ENCODE measurements around the gene HPD.
"Not testable (repeated sequence)": the region's sequence is repeated elsewhere in the genome, so short reads cannot be mapped to it uniquely, and the experiment has no call there.

The HPD gene

DNA sequence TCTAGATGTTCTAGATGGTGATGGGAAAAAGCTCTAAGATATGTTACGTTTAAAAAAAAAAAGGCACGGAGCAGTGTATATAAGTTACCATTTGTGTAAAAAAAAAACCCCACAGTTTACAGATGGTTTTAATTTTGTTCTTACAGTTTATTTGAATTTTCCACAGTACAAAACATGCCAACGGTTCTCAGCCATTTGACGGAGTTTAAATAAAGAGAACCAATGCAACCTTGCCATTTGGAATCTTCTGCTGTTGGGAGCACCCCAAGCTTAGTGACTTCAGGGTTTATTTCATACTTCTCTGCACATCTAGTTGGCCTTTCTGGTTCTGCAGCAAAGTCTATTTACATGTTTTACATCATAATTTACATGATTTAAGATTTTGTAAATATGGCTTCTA, 7.7 kb upstream of the HPD start:
- no peak for DNase-seq

DNA sequence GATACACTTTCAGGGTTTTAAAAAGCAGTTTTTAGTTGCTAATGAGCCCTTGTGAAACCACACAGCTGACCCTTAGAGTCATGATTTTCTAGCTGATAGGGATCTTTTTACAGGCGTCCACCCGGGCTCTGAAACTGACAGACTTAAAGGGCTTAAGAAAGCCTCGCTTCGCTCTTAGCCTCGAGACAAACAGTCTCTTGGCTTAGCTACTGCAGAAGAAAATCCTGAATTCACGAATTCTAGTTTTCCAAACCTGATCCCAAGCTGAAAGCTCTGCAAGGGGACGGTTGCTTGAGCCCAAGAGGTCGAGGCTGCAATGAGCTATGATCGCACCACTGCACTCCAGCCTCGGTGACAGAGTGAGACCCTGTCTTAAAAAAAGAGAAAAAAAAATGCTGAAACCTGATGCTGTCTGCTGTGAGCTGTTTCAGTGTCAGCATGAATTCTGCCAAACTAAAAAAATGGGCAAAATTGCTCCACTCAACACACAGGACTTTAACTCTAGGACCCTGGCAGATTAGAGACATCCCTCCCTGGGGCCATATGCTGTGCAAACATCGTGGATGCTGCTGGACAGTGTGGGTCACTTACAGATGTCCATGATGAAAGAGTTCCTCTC, 3.1 kb upstream of the HPD start:
- peak in 1 of 56 donors; percentile 1 for DNase-seq

DNA sequence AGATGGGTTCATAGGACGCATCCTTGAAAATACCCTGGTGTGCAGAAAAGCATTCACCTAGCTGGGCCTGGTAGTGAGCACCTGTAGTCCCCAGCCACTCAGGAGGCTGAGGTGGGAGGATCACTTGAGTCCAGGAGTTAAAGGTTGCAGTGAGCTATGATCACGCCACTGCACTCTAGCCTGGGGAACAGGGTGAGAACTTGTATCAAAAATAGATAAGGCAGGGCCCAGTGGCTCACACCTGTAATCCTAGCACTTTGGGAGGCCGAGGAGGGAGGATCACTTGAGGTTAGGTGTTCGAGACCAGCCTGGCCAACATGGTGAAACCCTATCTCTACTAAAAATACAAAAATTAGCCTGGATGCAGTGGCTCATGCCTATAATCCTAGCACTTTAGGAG, 2.0 kb upstream of the HPD start:
- DNase-seq: not testable (repeated sequence)

DNA sequence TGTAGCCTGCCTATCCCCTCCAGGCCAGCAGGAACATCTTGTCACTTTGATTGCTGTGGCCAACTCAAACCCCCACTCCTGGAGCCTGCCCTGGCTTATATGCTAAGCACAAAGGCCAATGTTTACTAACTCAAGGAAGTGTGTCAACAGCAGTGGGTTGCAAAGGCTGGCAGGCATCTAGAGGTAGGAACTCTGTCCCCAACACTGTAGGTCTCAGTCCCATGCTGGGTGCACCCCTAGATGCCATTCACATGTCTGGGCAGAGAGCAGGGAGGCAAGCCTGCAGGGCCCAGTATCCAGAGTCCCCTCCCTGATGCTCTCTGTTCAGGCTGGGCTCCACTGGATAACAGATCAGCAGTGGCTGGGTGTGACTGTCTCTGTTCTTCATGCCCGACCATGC, 1.6 kb upstream of the HPD start:
- no peak for DNase-seq

DNA sequence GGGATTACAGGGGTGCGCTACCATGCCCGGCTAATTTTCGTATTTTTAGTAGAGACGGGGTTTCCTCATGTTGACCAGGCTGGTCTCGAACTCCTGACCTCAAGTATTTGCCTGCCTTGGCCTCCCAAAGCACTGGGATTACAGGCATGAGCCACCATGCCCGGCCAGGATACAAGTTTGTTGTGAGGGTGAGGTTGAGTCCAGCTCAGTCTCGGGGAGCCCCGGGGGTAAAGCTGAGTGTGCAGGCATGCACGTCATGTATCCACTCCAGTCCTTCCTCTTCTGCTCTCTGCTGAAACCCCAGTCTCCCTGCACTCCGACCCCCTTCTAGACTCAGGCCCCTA, 369 bp downstream of the HPD start:
- DNase-seq: no peak

DNA sequence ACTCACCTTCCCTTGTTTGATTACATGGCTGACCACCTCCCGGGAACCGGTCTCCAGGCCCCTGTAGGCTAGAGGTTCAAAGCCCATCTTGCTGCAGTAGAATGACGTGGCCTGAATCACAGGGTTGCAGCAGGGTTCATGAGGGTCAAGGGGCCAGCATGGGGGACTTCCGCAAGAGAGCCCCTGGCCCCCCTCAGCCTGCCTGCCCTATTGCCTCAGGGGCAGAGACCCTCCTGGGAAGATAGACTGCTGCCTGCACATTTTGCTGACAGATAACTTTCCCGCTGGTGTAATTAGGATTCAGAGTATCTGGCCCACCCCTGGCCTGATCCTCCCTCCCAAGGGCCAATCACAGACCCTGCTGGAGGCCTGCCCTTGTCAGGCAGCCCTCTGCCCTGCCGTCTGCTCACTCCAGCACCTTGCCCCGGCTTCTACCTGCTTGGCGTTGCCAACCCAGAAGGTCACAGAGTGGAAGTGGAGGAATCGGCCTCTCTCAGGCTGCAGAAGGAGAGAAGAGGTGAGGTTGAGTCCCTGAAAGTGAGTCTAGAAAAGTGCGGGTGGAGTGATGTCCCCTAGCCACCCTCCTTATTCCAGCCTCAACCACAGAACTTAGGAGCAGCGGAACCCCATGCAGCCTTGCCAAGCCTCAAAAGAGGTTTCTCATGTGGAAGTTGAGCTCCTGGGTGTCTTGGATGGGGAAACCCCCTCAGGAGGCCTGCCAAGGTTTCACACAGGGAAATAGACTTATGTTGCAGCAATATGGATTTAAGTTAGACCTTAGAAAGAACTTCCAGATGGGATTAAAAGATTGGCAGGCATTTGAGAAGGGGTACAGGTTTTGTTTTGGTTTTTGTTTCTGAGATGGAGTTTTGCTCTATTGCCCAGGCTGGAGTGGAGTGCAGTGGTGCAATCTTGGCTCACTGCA, 1.1 kb downstream of the HPD start:
- DNase-seq: no peak

DNA sequence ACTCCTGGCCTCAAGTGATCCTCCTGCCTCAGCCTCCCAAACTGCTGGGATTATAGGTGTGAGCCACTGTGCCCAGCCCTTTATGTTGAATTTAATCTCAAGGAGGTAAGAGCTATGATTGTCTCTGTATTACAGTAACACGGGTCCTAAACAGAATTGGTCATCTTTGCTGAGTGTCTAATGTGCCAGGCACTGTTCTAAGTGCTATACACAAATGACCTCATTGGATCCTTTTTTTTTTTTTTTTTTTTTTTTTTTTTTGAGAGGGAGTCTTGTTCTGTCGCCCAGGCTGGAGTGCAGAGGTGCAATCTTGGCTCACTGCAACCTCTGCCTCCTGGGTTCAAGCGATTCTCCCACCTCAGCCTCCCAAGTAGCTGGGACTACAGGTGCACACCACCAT, 6.3 kb downstream of the HPD start:
- DNase-seq: not testable (repeated sequence)

DNA sequence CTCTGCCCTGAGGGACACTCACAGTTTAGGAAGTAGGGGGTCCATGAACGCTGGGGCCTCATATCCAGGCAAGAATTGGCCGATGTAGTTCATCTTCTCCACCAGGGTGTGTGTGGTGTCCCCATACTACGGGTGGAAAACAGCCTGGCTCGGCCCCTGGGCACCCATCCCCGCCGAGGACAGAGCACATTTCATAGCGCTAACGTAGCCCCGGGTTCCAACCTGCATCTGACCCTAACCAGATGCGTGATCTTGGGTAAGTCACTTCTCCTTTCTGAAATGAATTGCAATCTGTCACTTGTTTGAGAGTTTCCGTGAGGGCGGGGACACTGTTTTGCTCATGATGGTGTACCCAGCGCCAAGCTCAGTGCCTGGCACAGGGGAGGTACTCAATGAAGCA, 9.0 kb downstream of the HPD start:
- no peak for DNase-seq

DNA sequence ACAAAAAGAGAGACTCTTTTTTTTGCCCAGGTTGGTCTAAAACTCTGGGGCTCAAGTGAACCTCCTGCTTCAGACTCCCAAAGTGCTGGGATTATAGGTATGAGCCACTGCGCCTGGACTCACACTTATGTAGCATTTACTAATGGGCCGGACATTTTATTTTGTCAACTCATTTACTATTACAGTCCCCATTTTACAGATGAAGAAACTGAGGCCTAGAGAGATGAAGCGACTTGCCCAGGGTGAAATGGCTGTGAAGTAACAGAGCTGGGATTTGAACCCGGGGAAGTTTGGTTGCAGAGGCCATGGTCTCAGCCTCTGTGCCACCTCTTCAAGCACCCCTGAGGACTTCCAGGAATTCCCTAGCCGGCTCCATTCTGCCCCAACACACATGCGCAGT, 9.4 kb downstream of the HPD start:
- DNase-seq: no peak

DNA sequence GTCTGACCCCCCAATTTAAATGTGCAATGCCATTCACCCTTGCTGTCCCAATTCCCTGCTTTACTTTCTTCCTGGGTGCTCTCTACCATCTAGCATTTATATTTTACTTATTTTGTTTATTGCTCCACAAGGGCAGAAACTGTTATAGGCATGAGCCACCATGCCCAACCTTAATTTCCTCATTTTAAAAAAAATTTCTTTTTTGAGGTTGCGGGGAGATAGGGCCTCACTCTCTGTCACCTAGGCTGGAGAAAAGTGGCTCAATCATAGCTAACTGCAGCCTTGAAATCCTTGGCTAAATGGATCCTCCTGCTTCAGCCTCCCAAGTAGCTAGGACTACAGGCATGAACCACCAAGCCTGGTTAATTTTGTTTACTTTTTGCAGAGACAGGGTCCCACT, 13.0 kb downstream of the HPD start:
- no peak for DNase-seq

DNA sequence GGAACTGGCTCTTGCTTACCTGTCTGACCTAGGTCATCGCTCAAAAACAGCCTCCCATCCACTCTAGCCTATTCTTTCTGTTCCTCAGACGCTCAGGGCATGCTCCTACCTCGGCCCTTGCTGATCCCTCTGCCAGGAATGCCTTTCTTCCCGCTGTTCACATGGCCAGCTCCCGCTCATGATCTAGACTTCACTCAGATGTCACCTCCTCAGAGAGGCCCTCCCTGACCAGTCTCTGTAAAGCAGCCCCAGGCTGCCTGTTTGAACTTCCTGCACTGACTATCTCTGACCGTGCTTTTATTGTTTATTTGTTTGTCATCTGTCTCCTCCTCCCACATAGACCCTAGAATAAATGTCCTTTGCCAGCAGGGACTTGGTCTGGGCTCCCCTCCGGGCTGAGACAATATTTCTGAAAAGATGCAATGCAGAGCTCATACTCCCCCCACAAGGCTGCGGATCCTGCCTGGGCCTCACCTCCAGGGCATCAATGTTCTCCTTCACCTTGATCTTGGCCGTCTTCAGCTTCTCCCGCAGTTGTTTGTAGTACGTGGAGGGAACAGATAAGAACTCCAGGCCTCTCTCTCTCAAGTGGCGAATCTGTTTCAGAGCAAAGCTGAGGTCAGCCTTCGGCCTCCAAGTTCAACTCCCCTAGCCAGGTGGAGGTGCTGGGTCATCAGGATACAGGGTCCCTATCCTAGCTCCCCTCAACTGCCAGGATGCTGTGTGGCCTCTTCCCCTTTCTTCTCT, 15.2 kb downstream of the HPD start:
- no peak for DNase-seq

DNA sequence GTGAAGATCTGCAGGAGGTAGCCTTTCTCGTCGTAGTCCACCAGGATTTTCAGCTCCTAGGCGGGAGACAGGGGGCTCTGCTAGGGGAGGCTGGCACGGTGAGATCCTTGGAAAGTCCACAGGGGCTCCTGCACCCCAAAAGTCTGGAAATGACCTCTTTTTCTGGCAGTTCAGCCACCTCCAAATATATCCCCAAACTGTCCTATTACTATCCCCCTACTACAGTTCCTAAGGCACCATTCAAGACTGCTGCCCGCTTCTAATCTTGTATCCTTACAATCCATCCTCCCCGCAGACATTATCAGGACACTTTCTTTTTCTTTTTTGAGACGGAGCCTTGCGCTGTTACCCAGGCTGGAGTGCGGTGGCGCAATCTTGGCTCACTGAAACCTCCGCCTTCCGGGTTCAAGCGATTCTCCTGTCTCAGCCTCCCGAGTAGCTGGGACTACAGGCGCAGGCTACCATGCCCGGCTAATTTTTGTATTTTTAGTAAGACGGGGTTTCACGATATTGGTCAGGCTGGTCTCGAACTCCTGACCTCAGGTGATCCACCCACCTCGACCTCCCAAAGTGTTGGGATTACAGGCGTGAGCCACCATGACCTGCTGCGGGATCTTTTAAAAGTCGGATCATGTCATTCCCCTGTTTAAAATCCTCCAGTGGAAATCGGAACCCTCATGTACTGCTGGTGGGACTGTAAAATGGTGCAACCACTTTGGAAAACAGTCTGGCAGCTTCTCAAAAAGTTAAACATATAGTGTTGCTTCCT, 18.5 kb downstream of the HPD start:
- no peak for DNase-seq

DNA sequence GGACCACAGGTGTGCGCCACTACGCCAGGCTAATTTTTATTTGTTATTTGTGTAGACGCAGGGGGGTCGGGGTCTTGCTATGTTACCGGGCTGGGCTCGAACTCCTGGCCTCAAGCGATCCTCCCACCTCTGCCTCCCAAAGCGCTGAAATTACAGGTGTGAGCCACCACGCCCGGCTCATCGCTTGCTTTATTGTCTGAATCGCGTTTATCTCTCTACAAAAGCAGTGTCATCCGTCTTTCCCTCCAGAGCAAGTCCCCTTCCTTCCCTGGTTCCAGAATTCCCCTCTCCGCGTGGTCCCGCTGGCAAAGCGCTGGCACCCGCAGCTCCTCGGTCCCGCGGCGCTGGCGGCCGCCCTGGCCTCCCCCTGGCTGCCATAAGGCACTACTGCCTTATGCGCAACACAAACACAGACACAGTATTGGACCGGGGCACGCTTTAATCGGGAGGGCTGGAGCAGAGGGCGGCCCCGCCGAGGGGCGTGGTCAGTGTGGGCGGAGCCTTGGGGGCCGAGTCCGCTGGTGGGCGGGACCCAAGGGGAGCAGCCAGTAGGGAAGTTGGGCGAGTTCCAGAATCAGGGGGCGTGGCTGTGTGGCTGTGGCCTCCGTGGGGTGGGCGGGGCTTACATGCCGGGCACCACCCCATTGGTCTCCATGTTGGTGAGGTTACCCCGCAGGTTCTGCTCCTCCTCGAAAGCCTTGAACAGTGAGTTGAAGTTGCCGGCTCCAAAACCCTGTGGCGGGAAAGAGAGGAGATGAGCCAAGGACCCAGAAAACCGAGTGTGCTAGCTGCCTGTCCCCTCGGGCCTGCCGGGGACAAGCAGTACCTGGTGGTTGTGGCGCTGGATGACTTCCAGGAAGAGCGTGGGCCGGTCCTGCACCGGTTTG, 19.3 kb downstream of the HPD start:
- DNase-seq: peak; percentile 56 to 99 (median 89)

DNA sequence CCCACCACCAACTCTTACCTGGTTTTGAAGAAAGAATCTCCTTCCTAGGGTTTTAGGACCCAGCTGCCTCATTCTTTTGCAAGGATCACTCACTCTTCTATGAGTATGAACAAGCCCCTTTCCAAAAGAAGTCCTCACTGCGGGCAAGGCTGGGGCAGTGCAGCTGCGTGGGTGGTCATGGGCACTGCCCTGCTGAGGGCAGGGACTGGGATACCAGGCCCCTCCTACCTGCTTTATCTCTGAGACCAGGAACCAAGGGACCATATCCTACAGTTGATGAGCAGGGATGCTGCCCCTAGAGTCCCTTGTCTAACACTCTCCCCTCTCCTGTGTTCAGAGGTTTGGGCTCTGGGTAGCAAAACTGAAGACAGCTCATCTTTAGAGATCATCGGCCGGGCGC, 20.5 kb downstream of the HPD start:
- no peak for DNase-seq

DNA sequence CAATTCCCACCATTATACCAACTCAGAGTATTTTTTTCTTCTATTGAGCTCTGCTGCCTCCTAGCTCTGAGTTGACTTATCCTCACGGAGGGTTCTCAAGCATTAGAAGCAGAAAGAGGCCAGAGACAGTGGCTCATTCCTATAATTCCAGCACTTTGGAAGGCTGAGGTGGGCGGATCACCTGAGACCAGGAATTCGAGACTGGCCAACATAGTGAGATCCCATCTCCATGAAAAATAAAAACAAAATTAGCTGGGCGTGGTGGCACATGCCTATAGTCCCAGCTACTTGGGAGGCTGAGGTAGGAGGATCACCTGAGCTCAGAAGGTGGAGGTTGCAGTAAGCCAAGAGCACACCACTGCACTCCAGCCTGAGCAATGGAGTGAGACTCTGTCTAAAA, 21.0 kb downstream of the HPD start:
- DNase-seq: no peak

DNA sequence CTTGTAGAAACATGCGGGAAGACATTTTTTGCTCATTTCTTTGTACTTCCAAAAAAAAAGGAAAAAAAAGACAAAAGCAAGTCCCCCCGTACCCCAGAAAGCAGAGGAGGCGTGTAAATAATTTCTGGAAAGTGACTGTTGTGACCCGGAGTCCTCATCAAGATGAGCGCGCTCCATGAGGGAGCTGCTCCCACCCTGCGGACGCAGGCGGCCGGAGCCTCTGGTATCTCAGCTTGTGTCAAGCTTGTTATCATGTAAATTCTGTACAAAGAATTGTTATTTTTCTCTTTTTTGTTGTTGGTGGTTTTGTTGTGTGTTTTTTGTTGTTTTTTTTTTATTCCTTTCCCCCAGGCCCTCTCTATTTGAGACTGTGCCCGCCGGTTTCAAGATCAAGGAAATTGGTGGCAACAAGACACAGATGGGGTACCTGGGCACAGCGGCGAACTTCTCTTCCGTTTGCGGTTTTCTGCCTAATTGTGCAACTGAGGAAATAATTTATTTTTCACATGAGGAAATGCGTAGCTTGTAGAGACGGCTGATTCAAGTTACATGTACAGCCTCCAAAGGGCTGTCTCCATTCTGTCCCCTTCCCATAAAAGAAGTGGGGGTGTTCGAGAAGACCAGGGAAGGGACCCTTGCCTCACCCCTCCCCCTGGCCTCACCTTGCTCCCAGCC, 27.0 kb downstream of the HPD start:
- no peak for DNase-seq

DNA sequence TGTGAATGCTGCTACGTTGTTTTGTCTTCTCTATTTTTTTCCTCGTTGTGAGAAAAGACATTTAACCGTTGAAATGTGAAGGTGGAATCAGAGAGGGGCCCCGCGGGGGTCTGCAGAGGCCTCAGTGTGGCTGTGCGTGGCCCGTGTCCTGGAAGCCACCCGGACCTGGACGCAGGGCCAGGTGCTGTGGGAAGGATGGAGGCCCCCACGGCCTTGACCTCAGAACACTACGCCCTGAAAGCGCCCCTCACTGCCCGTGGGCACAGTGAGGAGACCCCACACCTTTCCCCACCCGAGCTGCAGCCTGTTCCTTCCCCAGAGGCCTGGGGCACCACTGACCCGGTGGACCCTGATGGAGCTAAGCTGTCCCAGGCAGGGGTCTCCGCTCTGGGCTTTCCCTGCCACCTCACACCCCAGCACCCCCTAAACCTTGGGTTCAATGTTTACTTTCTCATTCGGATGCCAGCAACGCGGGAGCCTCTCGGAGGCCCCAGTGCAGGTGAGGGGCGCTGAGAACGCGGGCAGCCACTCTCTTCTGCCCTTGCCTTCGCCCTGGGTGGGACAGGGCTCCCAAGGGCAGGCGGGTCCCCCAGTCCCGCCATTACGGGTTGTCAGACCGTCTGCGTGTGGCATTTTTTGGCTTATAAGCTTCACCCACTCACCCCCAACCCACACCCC, 27.9 kb downstream of the HPD start:
- DNase-seq: no peak

DNA sequence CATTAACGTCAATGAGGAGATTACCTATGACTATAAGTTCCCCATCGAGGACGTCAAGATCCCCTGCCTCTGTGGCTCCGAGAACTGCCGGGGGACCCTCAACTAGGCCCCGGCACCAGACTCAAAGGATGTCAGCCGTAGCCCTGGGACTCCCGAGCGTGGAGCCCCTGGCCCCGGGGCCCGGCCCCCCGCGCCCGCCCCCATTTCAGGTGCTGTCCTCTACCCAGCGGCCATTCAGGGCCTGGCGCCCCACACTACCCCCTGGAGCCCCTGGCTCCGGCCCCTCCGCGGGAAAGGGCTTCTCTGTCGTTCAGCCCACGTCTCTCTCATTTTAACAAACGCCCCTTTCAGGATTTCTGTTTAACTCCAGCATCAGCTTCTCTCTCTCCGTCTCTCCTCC, 28.5 kb downstream of the HPD start:
- no peak for DNase-seq

DNA sequence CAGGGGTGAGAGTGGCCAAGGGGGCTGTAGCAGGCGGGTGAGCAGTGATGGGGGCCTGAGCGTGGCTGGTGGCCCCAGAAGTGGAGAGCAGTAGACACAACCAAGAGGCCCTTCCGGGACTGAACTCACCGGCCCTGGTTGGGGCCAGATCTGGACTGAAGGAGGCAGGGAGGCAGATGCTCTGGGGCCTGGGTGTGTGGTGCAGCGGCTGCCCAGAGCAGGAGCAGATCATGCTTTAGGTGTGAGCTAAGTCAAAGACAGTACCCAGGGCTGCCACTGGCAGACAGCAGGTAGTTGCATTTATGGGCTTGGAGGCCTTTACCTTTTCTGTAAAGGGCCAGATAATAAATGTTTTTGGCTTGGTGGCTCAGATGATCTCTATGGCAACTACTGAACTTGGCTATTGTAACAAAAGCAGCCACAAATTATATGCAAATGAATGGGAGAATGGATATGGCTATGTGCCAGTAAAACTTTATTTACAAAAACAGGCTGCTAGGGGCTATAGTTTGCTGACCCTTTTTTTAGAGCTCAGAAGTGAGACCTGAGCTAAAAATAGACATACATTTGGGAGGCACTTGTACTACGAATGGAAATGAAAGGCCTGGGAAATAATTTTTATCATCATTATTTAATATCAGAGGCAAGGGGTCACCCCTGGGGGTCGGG, 29.3 kb downstream of the HPD start:
- DNase-seq: no peak
